GM21529 (cell line): ENCODE results near the gene RRP1B.
"Not testable (repeated sequence)": the region's sequence is repeated elsewhere in the genome, so short reads cannot be mapped to it uniquely, and the experiment has no call there.

ENCODE experiments used
- ATAC-seq: cut with Tn5 transposase; IDR thresholded peaks from one replicate; pipeline ENCODE4 v1.9.1; 2021; ENCODE audit not compliant: unreplicated experiment

RRP1B gene

DNA sequence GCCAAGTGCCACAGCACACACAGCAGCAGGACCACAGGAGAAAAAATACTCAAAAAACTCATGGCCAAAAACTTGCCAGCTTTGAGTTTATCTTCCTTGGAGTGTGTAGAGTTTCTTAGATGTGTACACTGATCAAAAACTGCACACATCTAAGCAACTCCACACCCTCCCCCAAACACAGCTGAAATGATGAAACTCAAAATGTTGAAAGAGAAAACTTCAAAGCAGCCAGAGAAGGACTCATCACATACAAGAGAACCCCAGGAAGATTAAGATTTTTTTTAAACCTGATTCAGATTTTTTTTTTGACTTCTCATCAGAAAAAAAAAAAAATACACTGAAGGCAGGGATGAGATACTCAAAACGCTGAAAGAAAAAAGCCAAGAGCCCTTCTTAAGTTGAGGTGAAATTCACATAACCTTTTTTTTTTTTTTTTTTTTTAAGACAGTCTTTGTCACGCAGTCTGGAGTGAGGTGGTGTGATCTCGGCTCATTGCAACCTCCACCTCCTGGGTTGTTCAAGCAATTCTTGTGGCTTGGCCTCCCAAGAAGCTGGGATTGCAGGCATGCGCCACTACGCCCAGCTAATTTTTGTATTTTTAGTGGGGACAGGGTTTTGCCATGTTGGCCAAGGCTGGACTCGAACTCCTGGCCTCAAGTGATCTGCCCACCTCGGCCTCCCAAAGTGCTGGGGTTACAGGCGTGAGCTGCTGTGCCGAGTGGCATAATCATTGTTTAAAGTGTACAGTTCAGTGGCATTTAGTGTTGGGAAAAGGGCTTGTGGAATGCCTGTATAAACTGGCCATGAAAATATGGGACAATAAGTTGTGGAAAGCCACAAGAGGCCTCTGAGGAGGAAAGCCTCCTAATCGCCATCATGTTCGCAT, 38.6 kb downstream of the RRP1B start:
- no peak for ATAC-seq

DNA sequence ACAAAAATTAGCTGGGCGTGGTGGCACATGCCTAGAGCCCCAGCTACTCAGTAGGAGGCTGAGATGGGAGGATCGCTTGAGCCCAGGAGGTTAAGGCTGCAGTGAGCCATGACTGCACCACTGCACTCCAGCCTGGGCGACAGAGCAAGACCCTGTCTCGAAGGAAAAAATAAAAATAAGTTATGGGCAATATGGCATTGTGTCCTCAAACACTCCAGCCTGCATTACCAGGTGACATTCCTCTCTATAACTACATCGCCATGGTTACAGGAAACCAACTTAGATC, 40.1 kb downstream of the RRP1B start:
- ATAC-seq = not testable (repeated sequence)

DNA sequence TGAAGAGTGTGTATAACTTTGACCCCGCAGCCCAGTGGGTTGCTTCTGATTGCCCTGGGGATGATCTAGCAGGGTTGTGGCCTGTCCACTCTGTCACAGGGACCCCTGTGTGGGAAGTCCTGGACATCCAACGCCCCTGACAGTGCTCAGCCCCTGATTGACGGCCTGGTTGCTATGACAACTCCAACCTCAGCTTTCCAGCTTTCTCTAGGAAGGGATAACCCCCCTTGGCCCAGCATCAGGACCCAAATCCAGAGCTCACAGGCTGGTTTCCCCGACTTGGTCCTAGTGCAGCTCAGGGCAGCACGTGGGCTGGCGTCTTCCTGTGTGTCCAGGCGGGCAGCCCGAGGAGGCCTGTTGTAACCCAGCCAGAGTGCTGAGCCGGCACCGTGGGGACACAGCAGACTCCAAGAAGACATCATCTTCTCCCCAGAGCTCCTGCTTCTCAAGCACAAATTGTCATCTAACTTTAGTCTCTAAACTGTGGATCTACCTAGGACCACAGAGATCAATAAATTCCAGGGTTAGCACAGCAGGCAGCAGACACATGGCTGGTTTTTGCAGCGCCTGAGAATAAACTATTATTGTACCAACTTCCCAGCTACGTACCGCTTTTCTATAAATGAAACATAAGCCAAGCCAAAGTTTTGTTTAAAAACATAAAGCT, 40.7 kb downstream of the RRP1B start:
- ATAC-seq = no peak

DNA sequence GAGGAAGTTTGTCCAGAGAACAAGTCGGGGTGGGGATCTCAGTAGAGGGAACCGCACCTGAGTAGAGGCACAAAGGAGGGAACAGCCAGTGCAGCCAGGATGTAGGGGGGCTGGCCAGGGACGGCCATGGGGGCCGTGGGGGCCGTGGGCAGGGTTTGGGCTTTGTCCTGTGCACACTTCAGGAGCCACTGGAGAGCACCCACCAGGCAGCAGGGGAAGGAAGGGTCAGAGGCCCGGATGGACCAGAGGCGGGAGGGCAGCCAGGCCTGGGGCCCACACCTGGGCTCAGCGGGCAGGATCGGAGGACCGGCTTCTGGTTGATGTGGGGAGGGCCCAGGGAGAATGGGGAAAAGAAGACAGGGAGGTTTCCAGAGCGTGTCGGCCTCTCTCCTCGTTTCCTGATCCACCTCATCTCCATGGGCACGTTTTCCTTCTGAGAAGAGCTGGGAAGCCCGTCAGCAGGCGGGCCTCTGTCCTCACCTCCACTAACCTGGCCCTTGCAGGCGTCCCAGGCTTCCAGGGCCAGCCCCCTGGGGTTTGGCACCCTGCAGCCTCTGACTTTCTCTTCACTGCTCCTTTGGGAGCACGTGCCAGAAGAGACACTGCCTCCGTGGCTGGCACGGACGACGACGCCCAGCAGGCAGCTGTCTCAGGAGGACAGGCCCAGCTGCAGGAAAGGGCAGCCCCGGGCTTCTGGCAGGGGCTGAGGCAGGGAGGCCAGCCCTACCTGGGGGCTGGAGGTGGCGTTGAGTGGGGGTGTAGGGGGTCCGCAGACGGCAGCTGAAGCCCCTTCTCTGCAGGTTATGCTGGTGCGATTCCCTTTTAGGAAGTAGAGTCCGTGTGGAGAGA, 42.8 kb downstream of the RRP1B start:
- ATAC-seq = no peak

DNA sequence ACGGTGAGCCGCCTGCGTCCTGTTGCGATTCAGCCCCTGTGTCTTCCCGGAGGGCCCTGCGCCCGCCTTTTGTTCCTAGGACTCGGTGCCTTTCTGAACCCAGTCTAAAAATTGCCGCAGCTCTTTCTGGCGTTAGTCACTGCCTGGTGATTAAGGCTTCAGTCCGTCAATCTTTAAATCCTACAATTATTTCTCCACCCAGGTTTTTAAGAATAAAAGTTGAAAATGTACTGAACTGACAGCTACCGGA, 43.4 kb downstream of the RRP1B start:
- no peak for ATAC-seq

DNA sequence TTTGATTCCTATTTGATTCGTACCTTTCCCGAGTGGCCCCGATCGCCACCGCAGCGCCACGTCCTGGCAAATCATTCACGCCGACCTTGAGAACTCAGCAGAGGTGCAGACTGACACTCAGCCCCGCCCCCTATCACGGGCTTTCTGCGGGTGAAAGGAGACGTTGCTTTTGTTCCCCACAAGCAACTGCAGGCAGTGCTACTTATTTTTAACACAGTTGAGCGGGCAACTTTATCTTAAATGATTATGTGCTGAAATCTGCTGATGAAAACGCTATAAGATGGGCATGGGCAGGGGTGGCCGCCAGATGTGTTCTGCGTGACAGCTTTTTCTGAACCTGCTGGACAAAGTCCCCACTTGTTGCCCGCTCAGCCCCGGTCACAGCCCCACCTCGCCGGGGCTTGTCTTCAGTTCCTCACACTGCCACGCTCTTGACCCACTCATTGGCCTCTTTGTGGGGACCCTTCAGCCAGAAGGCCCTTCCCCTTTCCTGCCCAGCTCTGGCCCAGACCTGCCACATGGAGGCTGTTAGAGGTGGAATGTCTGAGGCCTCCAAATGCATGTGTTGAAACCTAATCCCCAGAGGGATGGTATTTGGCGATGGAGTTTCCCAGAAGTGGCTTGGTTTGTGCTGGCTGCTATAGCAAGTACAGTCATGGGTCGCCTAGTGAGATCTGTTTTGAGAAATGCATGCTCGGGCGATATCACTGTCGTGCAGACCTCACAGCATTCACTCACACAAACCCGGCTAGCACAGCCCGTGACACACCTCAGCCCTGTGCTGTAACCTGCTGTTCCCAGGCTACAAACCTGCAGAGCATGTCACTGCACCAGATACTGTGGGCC, 43.9 kb downstream of the RRP1B start:
- ATAC-seq = no peak

DNA sequence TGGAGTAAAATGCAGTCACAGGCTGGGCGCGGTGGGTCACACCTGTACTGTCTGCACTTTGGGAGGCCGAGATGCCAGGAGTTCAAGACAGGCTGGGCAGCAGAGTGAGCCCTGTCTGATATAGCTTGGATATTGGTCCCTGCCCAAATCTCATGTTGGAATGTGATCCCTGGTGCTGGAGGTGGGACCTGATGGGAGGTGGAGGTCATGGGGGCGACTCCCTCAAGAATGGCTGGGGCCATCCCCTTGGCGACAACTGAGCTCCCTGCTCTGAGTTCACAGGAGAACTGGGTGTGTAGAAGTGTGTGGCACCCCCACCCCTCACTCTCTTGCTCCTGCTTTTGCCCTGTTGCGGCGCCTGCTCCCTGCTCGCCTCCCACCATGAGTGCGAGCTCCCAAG, 48.1 kb downstream of the RRP1B start:
- no peak for ATAC-seq

DNA sequence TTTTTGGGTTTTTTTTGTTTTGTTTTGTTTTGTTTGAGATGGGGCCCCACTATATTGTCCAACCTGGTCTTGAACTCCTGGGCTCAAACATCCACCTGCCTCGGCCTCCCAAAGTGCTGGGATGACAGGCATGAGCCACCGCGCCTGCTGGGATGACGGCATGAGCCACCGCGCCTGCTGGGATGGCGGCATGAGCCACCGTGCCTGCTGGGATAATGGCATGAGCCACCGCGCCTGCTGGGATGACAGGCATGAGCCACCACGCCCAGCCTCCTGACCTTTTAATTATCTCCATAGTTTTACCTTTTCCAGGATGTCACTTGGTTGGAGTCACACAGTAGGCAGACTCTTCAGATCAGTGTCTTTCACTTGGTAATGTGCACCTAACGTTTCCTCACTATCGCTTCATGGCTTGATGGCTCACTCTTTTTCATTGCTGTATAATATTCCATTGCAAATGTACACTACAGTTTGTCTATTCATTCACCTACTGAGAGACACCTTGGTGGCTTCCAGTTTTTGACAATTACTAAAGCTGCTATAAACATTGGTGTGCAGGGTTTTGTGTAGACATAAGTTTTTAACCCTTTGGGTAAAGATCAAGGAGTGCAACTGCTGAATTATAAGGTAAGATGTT, 49.5 kb downstream of the RRP1B start:
- ATAC-seq = no peak

DNA sequence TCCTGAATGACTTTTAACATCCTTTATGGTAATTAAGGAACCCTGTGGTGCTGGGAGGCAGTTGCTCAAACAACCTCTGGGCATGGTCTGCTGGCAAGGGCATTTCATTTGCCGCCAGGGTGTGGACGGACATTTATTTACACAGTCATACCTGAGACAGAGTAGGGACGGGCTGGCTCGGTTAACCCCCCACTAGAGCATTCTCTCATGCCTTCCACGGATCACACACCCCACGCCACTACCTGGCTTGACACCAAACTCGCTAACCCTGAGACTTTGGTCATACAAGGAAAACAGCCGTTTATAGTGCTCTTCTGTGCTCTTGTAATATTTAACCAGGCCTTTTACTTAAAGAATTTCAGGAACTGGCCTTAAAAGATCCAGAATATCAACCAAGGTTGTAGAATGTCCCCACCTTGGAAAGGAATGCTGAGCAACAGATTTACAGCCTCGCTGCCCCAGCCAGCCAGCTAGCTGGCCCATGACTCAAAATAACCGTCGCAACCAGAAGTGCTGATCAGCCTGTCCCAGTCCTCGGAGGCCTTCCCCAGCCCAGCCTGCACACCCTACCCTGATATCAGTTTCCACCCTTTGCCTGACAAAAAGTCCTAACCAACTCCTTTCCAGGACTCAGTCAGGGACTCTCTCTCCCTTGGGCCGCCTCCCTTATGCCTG, 53.0 kb downstream of the RRP1B start:
- no peak for ATAC-seq

DNA sequence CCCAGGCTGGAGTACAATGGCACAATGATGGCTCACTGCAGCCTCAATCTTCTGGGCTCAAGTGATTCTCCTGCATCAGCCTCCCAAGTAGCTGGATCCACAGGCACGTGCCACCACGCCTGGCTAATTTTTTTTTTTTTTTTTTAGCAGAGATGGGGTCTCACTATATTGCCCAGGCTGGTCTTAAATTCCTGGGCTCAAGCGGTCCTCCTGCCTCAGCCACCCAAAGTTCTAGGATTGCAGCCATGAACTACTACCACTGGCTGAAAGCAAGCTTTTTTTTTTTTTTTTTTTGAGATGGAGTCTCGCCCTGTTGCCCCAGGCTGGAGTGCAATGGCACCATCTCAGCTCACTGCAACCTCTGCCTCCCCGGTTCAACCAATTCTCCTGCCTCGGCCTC, 53.8 kb downstream of the RRP1B start:
- not testable (repeated sequence) for ATAC-seq

DNA sequence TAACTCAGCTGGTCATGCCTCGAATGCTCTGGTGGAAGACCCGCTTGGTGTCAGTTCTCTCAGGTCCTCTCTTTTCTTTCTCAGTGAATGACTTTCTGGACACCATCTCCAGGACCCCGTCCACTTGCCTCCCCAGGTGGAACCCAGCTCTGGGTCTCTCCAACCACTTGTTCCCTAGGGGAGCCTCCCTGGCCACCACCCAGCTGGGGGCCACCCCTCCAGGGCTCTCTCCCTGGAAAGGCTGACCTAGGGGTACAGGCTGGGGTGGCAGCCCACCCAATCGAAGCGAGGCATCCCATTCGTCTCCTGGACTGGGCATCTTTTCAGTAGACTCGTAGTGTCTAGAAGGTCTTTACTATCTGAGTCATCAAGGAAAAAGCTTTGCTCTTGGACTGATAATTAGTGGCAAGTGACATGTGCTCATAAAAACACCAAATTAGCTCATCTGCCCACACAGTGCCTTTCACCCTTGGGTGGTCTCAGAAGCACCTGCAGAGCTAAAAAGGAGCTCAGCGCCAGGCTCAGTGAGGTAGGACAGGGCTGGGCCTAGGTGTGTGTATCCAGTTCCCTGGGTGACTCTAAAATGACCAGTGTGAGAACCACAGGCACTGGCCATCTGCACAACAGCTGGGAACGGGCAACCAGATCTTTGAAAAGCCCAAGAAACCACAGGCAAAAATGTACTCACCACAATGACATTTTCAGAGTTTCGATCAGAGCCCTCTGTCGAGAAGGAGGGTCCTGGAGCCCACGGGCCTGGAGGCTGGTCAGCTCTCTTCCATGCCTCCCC, 57.2 kb downstream of the RRP1B start:
- ATAC-seq = peak; percentile 38

DNA sequence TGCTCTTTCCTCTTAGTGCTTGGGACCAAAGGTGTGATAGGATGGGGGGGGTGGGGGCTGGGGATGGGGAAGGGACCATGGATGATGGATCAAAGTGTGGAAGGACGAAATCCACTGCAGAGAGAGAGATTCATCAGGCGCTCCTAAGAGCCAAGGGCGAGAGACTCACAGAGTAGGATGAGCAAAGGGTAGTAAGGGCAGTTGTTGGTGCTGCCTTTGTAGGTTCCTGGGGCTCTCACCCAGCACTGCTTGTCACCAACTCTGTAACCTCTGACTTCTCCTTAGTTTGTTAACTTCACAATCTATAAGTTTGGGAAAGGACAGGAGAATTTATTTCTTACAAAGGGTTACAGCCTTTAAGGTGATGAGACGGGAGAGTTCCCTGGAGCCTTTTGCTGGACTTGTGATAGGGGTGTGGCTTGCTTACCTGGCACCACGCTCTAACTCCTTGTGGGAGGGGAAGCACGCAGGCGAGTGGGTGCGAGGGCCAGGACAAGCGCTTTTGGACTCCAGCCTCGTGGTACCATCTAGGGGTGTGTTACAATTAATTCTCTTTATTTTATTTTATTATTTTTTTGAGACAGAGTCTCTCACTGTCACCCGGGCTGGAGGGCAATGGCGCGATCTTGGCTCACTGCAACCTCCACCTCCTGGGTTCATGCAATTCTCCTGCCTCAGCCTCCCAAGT, 58.0 kb downstream of the RRP1B start:
- ATAC-seq = no peak

DNA sequence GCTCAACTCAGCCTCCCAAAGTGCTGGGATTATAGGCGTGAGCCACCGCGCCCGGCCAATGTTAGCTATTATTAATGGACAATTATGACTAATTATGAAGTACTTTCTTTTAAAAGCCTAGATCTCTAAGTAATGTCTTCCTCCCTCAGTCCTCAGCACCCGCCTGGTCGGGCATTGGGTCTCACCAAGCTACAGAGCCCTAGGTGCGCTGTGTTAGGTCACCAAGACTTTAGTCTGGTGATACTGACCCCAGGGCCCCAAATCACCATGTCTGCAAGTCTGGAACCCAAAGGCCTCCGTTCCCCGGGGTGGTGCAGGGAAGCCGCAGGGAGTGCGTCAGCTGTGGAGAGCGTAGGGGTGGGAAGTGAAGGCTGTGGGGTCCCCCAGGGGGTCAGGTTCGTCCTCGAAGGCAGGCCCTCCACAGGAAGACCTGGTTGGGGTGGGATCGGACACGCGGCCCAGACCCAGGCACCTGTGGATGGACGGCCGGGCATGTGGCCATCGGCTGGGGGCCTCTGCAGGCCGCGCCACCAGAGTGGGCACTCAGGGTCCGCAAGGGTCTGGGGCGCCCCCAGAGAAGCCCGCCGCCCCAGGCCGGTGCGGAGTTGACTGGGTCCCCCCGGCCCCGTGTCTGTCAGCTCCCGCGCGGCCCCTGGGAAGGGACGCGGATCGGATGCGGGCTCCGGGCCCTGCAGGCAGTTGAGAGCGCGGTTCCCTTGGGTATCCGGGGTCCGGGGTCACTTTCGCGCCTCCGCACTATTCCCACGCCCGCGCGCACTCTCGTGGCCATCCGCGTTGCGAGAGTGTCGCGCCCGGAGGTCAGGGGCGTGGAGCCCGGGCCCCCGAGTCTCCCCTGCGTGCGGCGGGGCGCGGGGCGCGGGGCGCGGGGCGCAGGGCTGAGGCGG, 58.9 kb downstream of the RRP1B start:
- no peak for ATAC-seq

DNA sequence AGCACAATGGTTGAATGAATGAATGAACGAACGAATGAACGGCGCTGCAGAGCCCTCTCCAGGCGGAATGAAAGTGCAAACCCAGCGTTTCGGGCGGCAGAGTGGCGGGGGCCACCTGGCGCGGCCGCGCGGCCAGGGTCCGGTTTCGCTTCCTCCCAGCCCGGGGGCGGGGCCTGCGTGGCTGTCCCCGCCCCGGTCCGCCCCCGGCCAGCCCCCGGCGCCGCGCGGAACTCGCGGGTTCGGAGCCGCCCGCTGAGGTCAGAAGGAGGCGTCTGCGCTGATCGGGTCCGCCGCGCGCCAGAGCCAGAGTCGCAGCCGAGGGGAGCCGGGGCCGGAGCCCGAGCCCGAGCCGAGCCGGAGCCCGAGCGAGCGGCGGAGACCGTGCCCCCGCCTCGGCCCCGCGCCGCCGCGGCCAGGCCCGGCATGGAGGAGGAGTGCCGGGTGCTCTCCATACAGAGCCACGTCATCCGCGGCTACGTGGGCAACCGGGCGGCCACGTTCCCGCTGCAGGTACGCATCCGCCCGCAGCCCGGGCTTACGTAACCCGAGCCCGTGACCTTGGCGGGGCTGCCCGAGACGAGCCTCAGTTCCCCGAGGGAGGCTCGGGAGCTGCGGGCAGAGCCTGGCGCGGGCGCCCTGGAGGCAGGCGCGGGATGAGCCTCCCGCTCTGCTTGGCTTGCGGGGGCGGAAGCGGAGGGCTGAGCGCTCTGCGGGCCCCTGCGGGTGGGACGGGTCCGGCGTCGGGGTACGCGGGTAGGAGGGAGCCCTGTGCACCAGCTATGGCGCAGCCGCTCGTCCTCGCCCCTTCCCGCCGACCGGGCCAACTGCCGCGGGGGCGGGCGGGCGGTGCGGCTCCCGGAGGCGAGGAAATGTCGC, 59.8 kb downstream of the RRP1B start, which contains the start of gene PDXK:
TSS of gene PDXK (plus strand) at position 258 of the 876 bp plus-strand sequence. CDS start at position 424, 166 bp downstream.
- peak; percentile 59 for ATAC-seq

DNA sequence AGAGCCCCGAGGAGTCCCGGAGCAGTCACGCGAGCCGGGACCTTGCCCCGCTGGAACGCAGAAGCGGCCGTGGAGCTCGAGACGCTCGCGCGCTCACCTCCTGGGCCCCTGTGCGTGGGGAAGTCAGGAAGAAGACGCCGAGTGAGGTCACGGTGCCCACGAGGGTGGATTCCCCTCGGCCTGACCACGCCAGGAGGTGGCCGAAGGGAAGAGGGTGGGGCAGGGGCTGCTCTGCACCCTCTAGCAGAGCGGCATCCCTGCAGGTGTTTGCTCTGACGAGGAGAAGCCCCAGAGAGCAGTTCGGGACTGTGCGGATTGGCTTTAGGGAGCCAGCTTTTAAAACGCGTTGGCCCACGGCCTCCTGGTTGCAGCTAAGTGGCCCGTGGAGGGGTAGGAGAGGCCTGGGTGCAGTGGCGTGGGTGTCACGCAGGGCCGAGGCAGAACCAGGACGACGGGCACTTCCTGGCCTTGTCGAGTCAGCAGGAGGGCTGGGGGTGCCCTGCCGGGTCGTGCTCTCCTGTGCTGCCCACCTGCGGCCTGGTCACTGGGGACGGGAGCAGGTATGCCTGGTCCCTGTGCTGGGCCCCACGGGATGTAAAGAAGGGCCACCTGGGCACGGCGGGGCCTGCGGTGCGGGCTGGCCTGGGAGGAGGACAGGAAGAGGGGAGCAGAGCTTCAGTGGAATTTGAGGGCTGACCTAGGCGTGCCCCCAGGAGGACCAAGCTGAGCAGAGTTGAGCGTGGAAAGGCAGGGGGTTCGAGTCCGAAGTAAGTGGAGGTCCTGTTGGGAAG, 60.6 kb downstream of the RRP1B start:
- ATAC-seq = no peak
